ENCODE results near the gene ENTR1. TPM values are rescaled to one million over a fixed set of nuclear protein-coding genes. Genes with fewer than 3 reads are reported as not detected.

The ENTR1 gene
- total RNA-seq, 4 donors from 2014 or later: 37.4 to 93.0 (median 49.7) TPM

- Histone ChIP-seq H3K9me3 (no peaks in the 10 kb centered on the region), H3K4me3 (no peak overlapping the region), H3K27ac (no peak overlapping the region), H3K27me3 (no peaks in the 10 kb centered on the region), H3K36me3 (peaks cover 70% of the 10 kb centered on the region), H3K4me1 (no peaks in the 10 kb centered on the region)
- no peak for DNase-seq (ENCODE audit: low spot score in 2 of 2)
- TF ChIP-seq POLR2A (IDR thresholded peaks at IDR 0.05): no peak
- no peak for TF ChIP-seq POLR2AphosphoS5 (IDR thresholded peaks at IDR 0.05)
- no peak for TF ChIP-seq CTCF (IDR thresholded peaks at IDR 0.05)
- no peak for TF ChIP-seq EP300 (IDR thresholded peaks at IDR 0.05)
- WGBS: 94% methylated on average over 3 of the region's 11 CpGs
Observed at GRCh38 chr9:136379891-136380290, 30.5 kb downstream of the ENTR1 start.

- Histone ChIP-seq H3K4me3 (no peak overlapping the region), H3K36me3 (peaks cover 65% of the 10 kb centered on the region), H3K27me3 (no peaks in the 10 kb centered on the region), H3K27ac (no peak overlapping the region), H3K4me1 (no peaks in the 10 kb centered on the region), H3K9me3 (no peaks in the 10 kb centered on the region)
- WGBS: 87% methylated on average over 3 of the region's 11 CpGs
- DNase-seq (ENCODE audit: low spot score in 2 of 2): no peak
- TF ChIP-seq EP300 (IDR thresholded peaks at IDR 0.05) (no peak), CTCF (IDR thresholded peaks at IDR 0.05) (no peak)
Observed at GRCh38 chr9:136379401-136379800, 31.0 kb downstream of the ENTR1 start.

- H3K4me1 ChIP-seq: peaks cover under 1% of the 10 kb centered on the region
- no peak for DNase-seq (ENCODE audit: low spot score in 2 of 2)
- no peaks in the 10 kb centered on the region for H3K9me3 ChIP-seq
- peaks cover 61% of the 10 kb centered on the region for H3K36me3 ChIP-seq
- TF ChIP-seq POLR2A (IDR thresholded peaks at IDR 0.05): no peak
- no peak for TF ChIP-seq EP300 (IDR thresholded peaks at IDR 0.05)
- TF ChIP-seq POLR2AphosphoS5 (IDR thresholded peaks at IDR 0.05): no peak
- no peak for TF ChIP-seq CTCF (IDR thresholded peaks at IDR 0.05)
- no peaks in the 10 kb centered on the region for H3K27me3 ChIP-seq
- 92% methylated on average over 8 of the region's 18 CpGs for WGBS
- no peak overlapping the region for H3K4me3 ChIP-seq
- H3K27ac ChIP-seq: no peak overlapping the region
Observed at GRCh38 chr9:136379003-136379287, 31.5 kb downstream of the ENTR1 start.

- H3K4me3 ChIP-seq: no peak overlapping the region
- WGBS: 83% methylated on average over 21 of the region's 28 CpGs
- peaks cover 6% of the 10 kb centered on the region for H3K4me1 ChIP-seq
- H3K36me3 ChIP-seq: peaks cover 57% of the 10 kb centered on the region
- no peak for DNase-seq (ENCODE audit: low spot score in 2 of 2)
- no peak overlapping the region for H3K27ac ChIP-seq
- H3K27me3 ChIP-seq: no peaks in the 10 kb centered on the region
- TF ChIP-seq POLR2A (IDR thresholded peaks at IDR 0.05) (no peak), CTCF (IDR thresholded peaks at IDR 0.05) (no peak), POLR2AphosphoS5 (IDR thresholded peaks at IDR 0.05) (no peak), EP300 (IDR thresholded peaks at IDR 0.05) (no peak)
- H3K9me3 ChIP-seq: no peaks in the 10 kb centered on the region
Observed at GRCh38 chr9:136378170-136379002, 32.0 kb downstream of the ENTR1 start.

GRCh38 chr9:136377341-136378169, 32.9 kb downstream of the ENTR1 start:
- H3K4me3 ChIP-seq: no peak overlapping the region
- DNase-seq (ENCODE audit: low spot score in 2 of 2): no peak

More at GRCh38 chr9:136377341-136378169, 32.9 kb downstream of the ENTR1 start:
- no peak overlapping the region for H3K27ac ChIP-seq
- H3K9me3 ChIP-seq: no peaks in the 10 kb centered on the region
- TF ChIP-seq CTCF (IDR thresholded peaks at IDR 0.05): no peak
- no peak for TF ChIP-seq EP300 (IDR thresholded peaks at IDR 0.05)
- no peak for TF ChIP-seq POLR2AphosphoS5 (IDR thresholded peaks at IDR 0.05)
- TF ChIP-seq POLR2A (IDR thresholded peaks at IDR 0.05): no peak
- no peaks in the 10 kb centered on the region for H3K27me3 ChIP-seq
- peaks cover 48% of the 10 kb centered on the region for H3K36me3 ChIP-seq
- peaks cover 14% of the 10 kb centered on the region for H3K4me1 ChIP-seq
- WGBS: 100% methylated on average over 1 of the region's 32 CpGs
